Measurements from ENCODE around the gene ADGRA1. TPM values are rescaled to one million over a fixed set of nuclear protein-coding genes. Genes with fewer than 3 reads are reported as not detected.

Gene ADGRA1
- total RNA-seq, 2 experiments from 2014 or later = not detected

DNA sequence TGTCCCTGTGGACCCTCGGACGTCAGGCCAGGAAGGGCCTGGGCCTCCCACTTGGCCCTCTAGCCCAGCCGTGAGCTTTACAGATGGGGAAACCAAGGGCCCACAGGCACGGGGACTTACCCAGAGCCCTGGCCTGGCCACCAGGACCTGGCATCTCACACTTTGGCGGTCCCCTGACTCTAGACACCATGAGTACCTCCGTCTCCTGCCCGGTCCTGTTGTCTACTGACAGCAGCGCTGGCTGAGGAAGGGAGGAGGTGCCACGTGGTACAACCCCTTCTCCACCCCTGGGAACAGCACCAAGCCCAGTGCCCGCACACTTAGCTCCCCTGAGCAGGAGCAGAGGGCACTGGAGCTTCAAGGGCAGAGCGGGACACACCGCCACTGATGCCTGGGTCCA, 26.1 kb downstream of the ADGRA1 start:
- Mint-ChIP-seq H3K27ac (no peak overlapping the region), H3K4me1 (ENCODE audit: low read depth) (no peaks in the 10 kb centered on the region), H3K4me3 (no peak overlapping the region), H3K9me3 (ENCODE audit: insufficient read depth) (peaks cover 4% of the 10 kb centered on the region), H3K27me3 (ENCODE audit: low read depth) (no peaks in the 10 kb centered on the region), H3K36me3 (ENCODE audit: low read depth) (no peaks in the 10 kb centered on the region)
- ChIA-PET POLR2A (no interaction called here), CTCF (no interaction called here)
- DNase-seq = no peak
- ATAC-seq = no peak

DNA sequence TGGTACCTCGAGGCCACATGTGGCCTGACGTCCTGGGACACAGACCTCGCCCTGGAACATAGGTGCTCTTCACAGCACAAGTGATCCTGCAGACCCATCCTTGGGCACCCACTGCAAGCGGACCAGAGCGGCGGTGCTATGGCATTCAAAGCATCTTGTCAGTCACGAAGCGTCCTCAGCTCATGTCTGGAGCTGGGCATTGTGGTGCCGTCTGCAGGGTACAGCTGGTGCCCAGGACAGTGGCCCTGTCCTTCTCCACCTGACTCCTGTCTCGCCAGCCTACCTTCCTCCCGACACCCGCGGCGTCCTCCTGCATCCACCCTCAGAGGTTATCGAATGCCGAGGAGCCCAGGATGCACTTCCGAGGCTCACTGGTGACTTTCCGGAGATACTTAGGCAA, 26.5 kb downstream of the ADGRA1 start:
- H3K27me3 Mint-ChIP-seq (ENCODE audit: low read depth) = no peaks in the 10 kb centered on the region
- no peak for ATAC-seq
- ChIA-PET POLR2A (no interaction called here), CTCF (no interaction called here)
- no peak for DNase-seq
- no peaks in the 10 kb centered on the region for H3K4me1 Mint-ChIP-seq (ENCODE audit: low read depth)
- H3K4me3 Mint-ChIP-seq = no peak overlapping the region
- H3K36me3 Mint-ChIP-seq (ENCODE audit: low read depth) = no peaks in the 10 kb centered on the region
- peaks cover 4% of the 10 kb centered on the region for H3K9me3 Mint-ChIP-seq (ENCODE audit: insufficient read depth)
- no peak overlapping the region for H3K27ac Mint-ChIP-seq

DNA sequence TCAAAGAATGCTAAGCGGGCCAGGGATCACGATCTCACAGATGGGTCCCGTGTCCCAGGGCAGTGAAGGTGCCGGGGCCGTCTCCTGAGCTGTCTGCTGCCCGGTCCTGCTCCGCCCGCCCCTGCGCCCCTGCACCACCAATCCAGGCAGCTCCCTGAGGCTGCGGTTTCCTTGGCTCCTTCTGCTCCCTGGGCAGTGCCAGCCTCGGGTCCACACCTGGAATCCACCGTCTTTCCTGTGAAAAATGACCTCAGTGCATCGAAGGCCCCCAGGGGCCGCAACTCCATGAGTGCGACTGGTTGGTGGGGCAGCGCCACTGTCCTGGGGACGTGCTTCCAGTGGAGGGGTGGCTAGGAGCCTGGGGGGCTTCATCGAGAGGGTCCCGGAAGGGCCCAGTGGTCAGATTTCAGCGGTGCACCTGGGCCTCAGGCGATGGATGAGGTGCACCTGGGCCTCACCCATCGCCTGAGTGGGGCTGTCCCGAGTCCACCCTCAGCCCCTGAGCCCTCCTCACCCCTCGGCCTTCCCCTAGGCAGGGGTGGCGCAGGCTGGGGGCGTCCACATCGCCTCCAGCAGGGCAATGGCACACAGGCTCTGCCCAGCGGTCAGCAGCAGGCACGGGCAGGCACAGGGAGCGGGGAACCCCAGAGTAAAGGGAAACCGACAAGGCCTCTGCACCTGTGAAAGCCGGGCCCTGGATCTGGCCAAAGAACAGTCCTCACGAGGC, 27.2 kb downstream of the ADGRA1 start:
- H3K27me3 Mint-ChIP-seq (ENCODE audit: low read depth) = no peaks in the 10 kb centered on the region
- peaks cover 4% of the 10 kb centered on the region for H3K9me3 Mint-ChIP-seq (ENCODE audit: insufficient read depth)
- H3K4me3 Mint-ChIP-seq = no peak overlapping the region
- CTCF ChIA-PET = no interaction called here
- ATAC-seq (no peak), DNase-seq (no peak)
- POLR2A ChIA-PET = no interaction called here
- no peaks in the 10 kb centered on the region for H3K36me3 Mint-ChIP-seq (ENCODE audit: low read depth)
- no peak overlapping the region for H3K27ac Mint-ChIP-seq
- no peaks in the 10 kb centered on the region for H3K4me1 Mint-ChIP-seq (ENCODE audit: low read depth)

DNA sequence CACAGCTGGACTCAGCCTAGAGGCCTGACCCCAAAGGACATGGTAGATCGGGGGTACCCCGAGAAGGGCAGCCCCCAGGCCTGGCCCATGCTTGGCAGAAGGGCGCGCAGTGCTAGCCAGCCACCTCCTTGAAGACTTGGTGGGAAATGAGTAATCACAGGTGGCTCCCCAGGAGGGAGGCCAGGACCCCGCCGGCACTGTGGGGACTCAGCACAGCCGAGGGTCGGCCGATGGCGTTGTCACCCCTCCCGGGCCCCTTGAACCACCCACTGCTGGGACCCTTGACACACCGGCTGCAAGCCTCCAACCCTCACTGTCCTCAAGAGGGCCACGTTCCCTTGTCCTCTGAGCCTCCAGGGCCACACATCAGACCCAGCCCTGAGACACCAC, 27.7 kb downstream of the ADGRA1 start:
- ChIA-PET CTCF (no interaction called here), POLR2A (no interaction called here)
- Mint-ChIP-seq H3K27me3 (ENCODE audit: low read depth) (no peaks in the 10 kb centered on the region), H3K9me3 (ENCODE audit: insufficient read depth) (peaks cover 4% of the 10 kb centered on the region), H3K27ac (no peak overlapping the region), H3K4me1 (ENCODE audit: low read depth) (no peaks in the 10 kb centered on the region), H3K36me3 (ENCODE audit: low read depth) (no peaks in the 10 kb centered on the region), H3K4me3 (no peak overlapping the region)
- DNase-seq (no peak), ATAC-seq (no peak)

DNA sequence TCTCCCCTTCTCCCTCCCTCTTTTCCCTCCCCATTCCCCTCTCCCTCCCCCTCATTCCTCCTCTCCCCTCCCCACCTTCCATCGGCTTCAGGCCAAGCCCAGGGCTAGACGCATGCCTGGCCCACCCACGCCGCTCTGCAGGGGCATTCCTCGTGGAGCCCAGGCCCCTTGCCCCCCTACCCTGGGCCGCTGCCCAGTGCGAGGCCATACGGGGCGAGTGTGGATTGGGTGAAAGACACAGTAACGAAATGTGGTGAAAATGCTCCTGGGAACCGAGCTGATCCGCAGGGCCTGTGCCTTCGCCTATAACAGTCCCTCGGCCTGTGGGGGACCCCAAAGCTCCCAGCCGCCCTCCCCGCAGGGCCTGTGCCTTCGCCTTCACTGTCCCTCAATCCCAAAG, 28.3 kb downstream of the ADGRA1 start:
- DNase-seq (no peak), ATAC-seq (no peak)
- H3K4me3 Mint-ChIP-seq = no peak overlapping the region
- CTCF ChIA-PET = no interaction called here
- H3K9me3 Mint-ChIP-seq (ENCODE audit: insufficient read depth) = peaks cover 4% of the 10 kb centered on the region
- H3K27ac Mint-ChIP-seq = no peak overlapping the region
- no peaks in the 10 kb centered on the region for H3K4me1 Mint-ChIP-seq (ENCODE audit: low read depth)
- no peaks in the 10 kb centered on the region for H3K36me3 Mint-ChIP-seq (ENCODE audit: low read depth)
- no peaks in the 10 kb centered on the region for H3K27me3 Mint-ChIP-seq (ENCODE audit: low read depth)
- POLR2A ChIA-PET = no interaction called here

DNA sequence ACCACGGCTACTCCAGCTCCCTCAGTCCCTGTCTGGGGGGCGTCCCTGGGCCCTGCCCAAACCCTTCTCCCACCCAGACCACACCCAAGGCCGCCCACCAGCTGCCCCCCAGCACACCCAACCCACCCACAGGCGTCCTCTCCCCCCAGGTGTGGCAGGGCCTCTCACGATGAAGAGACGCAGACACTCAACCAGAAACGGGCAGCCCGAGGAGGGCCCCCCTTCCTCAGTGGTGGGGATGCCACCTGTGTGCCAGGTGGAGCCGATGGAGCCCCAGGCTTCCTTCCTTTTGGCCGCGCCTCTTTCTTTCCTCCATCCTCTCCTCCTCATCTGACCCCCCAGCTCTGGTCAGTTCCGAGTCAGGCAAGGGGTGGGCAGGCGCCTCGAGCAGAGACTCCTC, 28.7 kb downstream of the ADGRA1 start:
- no peak for DNase-seq
- CTCF ChIA-PET = no interaction called here

DNA sequence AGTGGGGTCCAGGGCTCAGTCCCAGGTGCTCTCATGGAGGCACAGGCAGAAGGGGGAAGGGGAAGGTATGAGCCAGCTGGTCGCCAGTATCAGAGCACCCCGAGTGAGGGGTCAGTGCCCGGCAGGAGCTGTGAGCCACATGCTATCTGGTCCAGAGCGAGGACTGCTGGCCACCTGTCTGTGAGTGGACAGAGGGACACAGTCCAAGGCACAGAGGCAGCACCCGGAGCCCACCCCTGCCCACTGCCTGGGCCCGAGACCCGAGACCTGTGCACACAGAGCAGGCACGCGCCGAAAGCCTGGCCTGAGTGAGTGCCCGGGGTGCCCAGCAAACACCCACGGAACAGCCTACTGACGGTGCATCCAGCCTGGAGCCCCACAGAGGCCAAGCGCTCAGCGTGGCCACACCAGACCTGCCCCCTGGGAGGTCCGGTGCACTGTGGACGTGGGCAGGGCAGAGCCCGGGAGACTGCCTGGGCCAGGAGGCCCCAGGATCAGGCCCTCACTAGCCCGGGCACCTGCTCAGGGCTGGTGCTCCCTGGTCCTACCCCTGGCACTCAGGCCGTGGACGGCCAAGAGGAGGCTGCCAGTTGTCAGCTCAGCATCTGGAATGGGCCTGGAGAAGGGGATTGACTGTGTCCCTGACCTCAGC, 29.4 kb downstream of the ADGRA1 start:
- H3K4me1 Mint-ChIP-seq (ENCODE audit: low read depth) = no peaks in the 10 kb centered on the region
- ChIA-PET POLR2A (no interaction called here), CTCF (no interaction called here)
- no peak overlapping the region for H3K4me3 Mint-ChIP-seq
- H3K9me3 Mint-ChIP-seq (ENCODE audit: insufficient read depth) = peaks cover 4% of the 10 kb centered on the region
- no peak for DNase-seq
- ATAC-seq = no peak
- H3K27ac Mint-ChIP-seq = no peak overlapping the region
- H3K27me3 Mint-ChIP-seq (ENCODE audit: low read depth) = no peaks in the 10 kb centered on the region
- H3K36me3 Mint-ChIP-seq (ENCODE audit: low read depth) = no peaks in the 10 kb centered on the region

More for the DNA sequence above, 28.7 kb downstream of the ADGRA1 start:
- H3K4me3 Mint-ChIP-seq = no peak overlapping the region
- no peaks in the 10 kb centered on the region for H3K27me3 Mint-ChIP-seq (ENCODE audit: low read depth)
- H3K27ac Mint-ChIP-seq = no peak overlapping the region
- H3K4me1 Mint-ChIP-seq (ENCODE audit: low read depth) = no peaks in the 10 kb centered on the region
- no peaks in the 10 kb centered on the region for H3K36me3 Mint-ChIP-seq (ENCODE audit: low read depth)
- POLR2A ChIA-PET = no interaction called here
- H3K9me3 Mint-ChIP-seq (ENCODE audit: insufficient read depth) = peaks cover 4% of the 10 kb centered on the region
- ATAC-seq = no peak

DNA sequence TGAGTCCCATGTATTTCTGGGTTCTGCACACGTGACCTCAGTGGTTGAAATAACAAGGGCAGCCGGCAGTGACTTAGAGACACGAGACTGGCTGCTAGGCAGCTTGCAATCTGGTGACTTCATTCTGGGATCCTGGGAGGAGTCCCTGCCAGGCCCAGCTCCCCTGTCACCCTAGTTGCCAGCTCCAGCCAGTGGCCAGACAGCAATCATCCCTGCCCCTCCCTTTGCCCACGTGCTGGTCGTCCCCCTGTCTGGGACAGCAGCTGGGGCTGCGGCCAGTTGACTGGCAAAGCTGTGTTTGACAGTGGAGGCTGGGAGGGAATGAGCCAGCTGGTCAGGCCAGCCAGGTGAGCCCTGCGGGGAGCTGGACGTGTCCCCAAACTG, 30.0 kb downstream of the ADGRA1 start:
- no peak overlapping the region for H3K27ac Mint-ChIP-seq
- no peaks in the 10 kb centered on the region for H3K4me1 Mint-ChIP-seq (ENCODE audit: low read depth)
- H3K36me3 Mint-ChIP-seq (ENCODE audit: low read depth) = no peaks in the 10 kb centered on the region
- H3K9me3 Mint-ChIP-seq (ENCODE audit: insufficient read depth) = peaks cover 3% of the 10 kb centered on the region
- no peaks in the 10 kb centered on the region for H3K27me3 Mint-ChIP-seq (ENCODE audit: low read depth)
- DNase-seq = no peak
- ChIA-PET CTCF (no interaction called here), POLR2A (no interaction called here)
- no peak overlapping the region for H3K4me3 Mint-ChIP-seq
- no peak for ATAC-seq

DNA sequence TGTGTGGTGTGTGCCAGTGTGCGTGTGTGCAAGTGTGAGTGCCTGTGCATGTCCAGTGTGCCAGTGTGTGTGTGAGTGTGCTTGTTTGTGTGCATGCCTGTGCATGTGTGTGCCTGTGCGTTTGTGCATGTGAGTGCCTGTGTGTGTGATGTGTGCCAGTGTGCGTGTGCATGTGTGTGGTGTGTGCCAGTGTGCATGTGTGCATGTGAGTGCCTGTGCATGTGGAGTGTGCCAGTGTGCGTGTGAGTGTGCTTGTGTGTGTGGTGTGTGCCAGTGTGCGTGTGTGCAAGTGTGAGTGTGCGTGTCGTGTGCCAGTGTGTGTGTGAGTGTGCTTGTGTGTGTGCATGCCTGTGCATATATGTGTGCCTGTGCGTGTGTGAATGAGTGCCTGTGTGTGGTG, 33.8 kb downstream of the ADGRA1 start:
- H3K9me3 Mint-ChIP-seq (ENCODE audit: insufficient read depth) = no peaks in the 10 kb centered on the region
- no peak for ATAC-seq
- peaks cover 4% of the 10 kb centered on the region for H3K27me3 Mint-ChIP-seq (ENCODE audit: low read depth)
- H3K4me3 Mint-ChIP-seq = no peak overlapping the region
- DNase-seq = no peak
- H3K4me1 Mint-ChIP-seq (ENCODE audit: low read depth) = peaks cover 2% of the 10 kb centered on the region
- H3K27ac Mint-ChIP-seq = no peak overlapping the region
- CTCF ChIA-PET = no interaction called here
- no peaks in the 10 kb centered on the region for H3K36me3 Mint-ChIP-seq (ENCODE audit: low read depth)
- POLR2A ChIA-PET = no interaction called here

DNA sequence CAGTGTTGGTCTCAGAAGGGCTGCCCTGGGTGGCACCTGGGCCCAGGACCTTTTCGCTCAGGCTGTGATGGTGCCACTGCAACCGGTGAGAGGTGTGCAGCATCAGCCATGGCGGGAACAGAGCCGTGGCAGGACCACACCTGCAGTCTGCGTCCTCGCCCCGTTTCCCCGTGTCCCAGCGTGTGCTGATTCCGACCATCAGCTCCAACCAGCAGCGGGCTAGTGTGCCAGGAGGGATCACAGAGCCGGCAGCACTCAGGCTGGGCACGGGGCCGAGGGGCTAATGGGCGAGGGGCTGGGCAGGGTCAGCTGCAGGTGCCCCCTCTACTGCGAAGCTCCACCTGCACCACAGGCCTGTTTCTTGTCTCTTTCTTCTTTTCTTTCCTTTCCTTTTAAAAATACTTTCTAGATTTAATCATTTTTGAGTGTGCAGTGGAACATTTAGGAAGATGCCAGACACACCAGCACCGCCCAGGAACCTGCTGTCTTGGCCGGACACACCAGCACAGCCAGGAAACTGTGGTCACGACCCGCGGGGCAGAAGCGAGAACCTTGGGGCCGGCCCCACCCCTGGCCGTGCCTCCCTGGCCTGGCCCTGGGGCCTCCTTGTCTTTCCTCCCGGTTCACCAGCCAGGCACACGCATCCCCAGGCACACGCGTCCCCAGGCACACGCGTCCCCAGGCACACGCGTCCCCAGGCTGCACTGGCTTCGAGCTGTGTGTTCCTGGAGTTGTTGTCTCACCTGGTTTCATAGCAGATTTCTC, 34.6 kb downstream of the ADGRA1 start:
- Mint-ChIP-seq H3K4me1 (ENCODE audit: low read depth) (peaks cover 2% of the 10 kb centered on the region), H3K4me3 (no peak overlapping the region), H3K27ac (no peak overlapping the region), H3K9me3 (ENCODE audit: insufficient read depth) (no peaks in the 10 kb centered on the region), H3K27me3 (ENCODE audit: low read depth) (peaks cover 4% of the 10 kb centered on the region), H3K36me3 (ENCODE audit: low read depth) (no peaks in the 10 kb centered on the region)
- ChIA-PET POLR2A (no interaction called here), CTCF (interaction anchor here (1.5 kb wide), 1 partner anchor 218 kb away, joined by 3 read pairs; no protein-coding TSS in a partner anchor)
- ATAC-seq (no peak), DNase-seq (no peak)

DNA sequence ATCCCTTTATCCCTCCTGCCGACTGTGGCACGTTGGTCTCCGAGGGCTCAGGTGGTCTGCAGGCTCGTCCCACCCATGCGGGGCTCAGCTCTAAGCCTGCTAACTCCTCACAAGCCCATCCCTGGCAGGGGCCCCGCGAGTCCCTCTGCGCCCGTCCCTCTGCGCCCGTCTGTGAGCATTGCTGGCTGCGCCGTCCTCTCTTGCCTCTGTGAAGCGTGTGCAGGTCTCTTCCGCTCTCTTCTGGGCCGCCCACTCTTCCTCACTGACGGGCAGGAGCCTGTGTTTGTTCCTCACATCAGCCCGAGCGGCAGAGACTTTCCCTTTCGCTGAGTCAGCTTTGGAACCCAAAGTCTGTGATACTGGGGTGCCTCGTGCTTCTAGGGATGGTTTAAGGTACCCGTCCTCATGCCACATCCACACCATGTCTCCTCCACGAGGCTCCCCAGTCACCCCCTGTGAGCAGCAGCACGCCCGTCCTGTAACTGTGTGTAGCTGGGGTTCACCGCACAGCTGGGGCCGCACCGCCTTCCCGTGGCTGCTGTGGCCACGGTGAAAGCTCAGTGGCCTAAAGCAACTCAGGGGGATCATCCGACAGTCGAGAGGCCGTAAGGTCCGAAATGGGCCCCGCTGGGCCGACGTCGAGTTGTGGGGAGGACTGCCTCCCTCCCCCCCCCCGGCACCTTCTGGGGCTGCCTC, 35.5 kb downstream of the ADGRA1 start:
- no peaks in the 10 kb centered on the region for H3K9me3 Mint-ChIP-seq (ENCODE audit: insufficient read depth)
- H3K27ac Mint-ChIP-seq = no peak overlapping the region
- DNase-seq = no peak
- H3K4me3 Mint-ChIP-seq = no peak overlapping the region
- H3K36me3 Mint-ChIP-seq (ENCODE audit: low read depth) = no peaks in the 10 kb centered on the region
- H3K4me1 Mint-ChIP-seq (ENCODE audit: low read depth) = peaks cover 2% of the 10 kb centered on the region
- peaks cover 4% of the 10 kb centered on the region for H3K27me3 Mint-ChIP-seq (ENCODE audit: low read depth)
- ATAC-seq = no peak
- POLR2A ChIA-PET = no interaction called here
- CTCF ChIA-PET = interaction anchor here (1.5 kb wide), 1 partner anchor 219 kb away, joined by 3 read pairs; no protein-coding TSS in a partner anchor
